ENCODE data around the gene MTCH1. TPM values are rescaled to one million over a fixed set of nuclear protein-coding genes. Genes with fewer than 3 reads are reported as not detected.
"Not testable (repeated sequence)": the region's sequence is repeated elsewhere in the genome, so short reads cannot be mapped to it uniquely, and the experiment has no call there.

MTCH1 gene
- total and polyA plus RNA-seq, 8 donors, result 145 to 192 (median 164) TPM

- no peaks in the 10 kb centered on the region for H3K36me3 ChIP-seq
- H3K27ac ChIP-seq, result no peak overlapping the region
- ATAC-seq (no peak), DNase-seq (no peak)
- TF ChIP-seq CTCF (IDR thresholded peaks at IDR 0.05), result no peak
- H3K27me3 ChIP-seq, result no peaks in the 10 kb centered on the region
- H3K4me3 ChIP-seq, result no peak overlapping the region
- no peaks in the 10 kb centered on the region for H3K9me3 ChIP-seq
- intact Hi-C loops (cut with DNase I), result no loop called here
- H3K4me1 ChIP-seq, result no peaks in the 10 kb centered on the region
Measured at GRCh38 chr6:36946526-36946925, 39.5 kb downstream of the MTCH1 start.

- H3K27ac ChIP-seq, result no peak overlapping the region
- intact Hi-C loops (cut with DNase I), result no loop called here
- no peak for TF ChIP-seq CTCF (IDR thresholded peaks at IDR 0.05)
- H3K4me1 ChIP-seq, result no peaks in the 10 kb centered on the region
- DNase-seq (no peak), ATAC-seq (no peak)
- no peak overlapping the region for H3K4me3 ChIP-seq
- no peaks in the 10 kb centered on the region for H3K27me3 ChIP-seq
- no peaks in the 10 kb centered on the region for H3K9me3 ChIP-seq
- H3K36me3 ChIP-seq, result no peaks in the 10 kb centered on the region
Measured at GRCh38 chr6:36945301-36945700, 40.7 kb downstream of the MTCH1 start.

GRCh38 chr6:36944650-36945049 is 41.3 kb downstream of the MTCH1 start:
- no peaks in the 10 kb centered on the region for H3K36me3 ChIP-seq
- intact Hi-C loops (cut with DNase I), result no loop called here
- H3K27me3 ChIP-seq, result no peaks in the 10 kb centered on the region
- ATAC-seq (no peak), DNase-seq (no peak)
- H3K27ac ChIP-seq, result no peak overlapping the region
- no peaks in the 10 kb centered on the region for H3K4me1 ChIP-seq
- H3K4me3 ChIP-seq, result no peak overlapping the region
- H3K9me3 ChIP-seq, result no peaks in the 10 kb centered on the region
- TF ChIP-seq CTCF (IDR thresholded peaks at IDR 0.05), result no peak

GRCh38 chr6:36942329-36942728 is 43.7 kb downstream of the MTCH1 start:
- ATAC-seq; H3K4me1 ChIP-seq; H3K9me3 ChIP-seq; H3K27ac ChIP-seq; H3K36me3 ChIP-seq; H3K4me3 ChIP-seq; intact Hi-C loops (cut with DNase I); DNase-seq; H3K27me3 ChIP-seq: not testable (repeated sequence)

- H3K9me3 ChIP-seq; DNase-seq; intact Hi-C loops (cut with DNase I); H3K27me3 ChIP-seq; ATAC-seq; H3K4me3 ChIP-seq; H3K4me1 ChIP-seq; H3K27ac ChIP-seq; H3K36me3 ChIP-seq: not testable (repeated sequence)
Measured at GRCh38 chr6:36941561-36941960, 44.4 kb downstream of the MTCH1 start.

GRCh38 chr6:36940027-36940426 is 46.0 kb downstream of the MTCH1 start:
- Histone ChIP-seq H3K27me3 (no peaks in the 10 kb centered on the region), H3K4me3 (no peak overlapping the region), H3K4me1 (no peaks in the 10 kb centered on the region), H3K9me3 (no peaks in the 10 kb centered on the region), H3K27ac (no peak overlapping the region), H3K36me3 (no peaks in the 10 kb centered on the region)
- ATAC-seq, result no peak
- intact Hi-C loops (cut with DNase I), result no loop called here
- TF ChIP-seq CTCF (IDR thresholded peaks at IDR 0.05), result no peak
- DNase-seq, result no peak

- DNase-seq; H3K36me3 ChIP-seq; H3K4me1 ChIP-seq; H3K27ac ChIP-seq; intact Hi-C loops (cut with DNase I); H3K4me3 ChIP-seq; H3K9me3 ChIP-seq; ATAC-seq; H3K27me3 ChIP-seq: not testable (repeated sequence)
Measured at GRCh38 chr6:36939005-36939404, 47.0 kb downstream of the MTCH1 start.
